NCI-H774 (cell line): ENCODE measurements around the gene IL20RB.

Experiments used
- DNase-seq: peaks from one replicate; lab custom pipeline; 2025; lab: John Stamatoyannopoulos, UW

The IL20RB gene

DNA sequence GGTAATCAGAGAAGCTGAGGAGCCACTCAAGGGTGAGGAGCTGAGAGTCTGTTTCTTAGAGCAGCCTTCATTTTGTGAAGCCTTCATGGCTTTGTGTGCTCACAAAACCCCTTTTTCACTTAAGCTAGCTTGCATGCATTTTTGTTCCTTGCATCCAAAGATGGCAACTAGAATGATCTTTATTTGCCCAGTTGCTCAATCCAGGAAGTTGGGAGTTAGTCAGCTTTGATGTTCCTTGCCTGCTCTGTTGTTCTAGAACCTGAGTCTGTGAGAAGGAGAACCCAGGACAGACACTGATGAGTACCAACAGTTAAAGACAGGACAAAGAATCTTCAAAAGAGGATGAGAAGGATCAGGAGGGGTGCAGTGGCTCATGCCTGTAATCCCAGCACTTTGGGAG, 81.8 kb downstream of the IL20RB start:
- no peak for DNase-seq

DNA sequence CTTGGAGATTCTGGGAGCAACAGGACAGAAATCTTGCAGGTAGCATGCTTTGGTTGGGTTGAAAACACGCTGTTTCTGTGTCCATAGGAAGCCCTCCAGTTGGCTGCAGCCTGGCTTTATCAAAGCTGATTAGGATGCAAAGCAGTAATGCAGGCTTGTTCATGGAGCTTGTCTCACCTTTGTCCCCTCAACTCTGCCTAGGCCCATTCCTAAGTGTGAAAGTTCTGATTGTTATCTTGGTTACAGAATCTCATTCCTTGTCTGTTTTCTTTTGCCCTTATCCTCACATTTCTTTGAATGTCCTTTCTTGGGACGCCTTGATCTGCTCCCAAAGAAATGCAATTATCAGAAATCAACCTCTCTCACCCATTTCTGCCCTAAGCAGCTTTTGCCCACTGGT, 83.5 kb downstream of the IL20RB start:
- DNase-seq = no peak

GRCh38 chr3:137041686-137042085, 83.9 kb downstream of the IL20RB start:
- no peak for DNase-seq

GRCh38 chr3:137046747-137047146, 89.0 kb downstream of the IL20RB start:
- DNase-seq = no peak

DNA sequence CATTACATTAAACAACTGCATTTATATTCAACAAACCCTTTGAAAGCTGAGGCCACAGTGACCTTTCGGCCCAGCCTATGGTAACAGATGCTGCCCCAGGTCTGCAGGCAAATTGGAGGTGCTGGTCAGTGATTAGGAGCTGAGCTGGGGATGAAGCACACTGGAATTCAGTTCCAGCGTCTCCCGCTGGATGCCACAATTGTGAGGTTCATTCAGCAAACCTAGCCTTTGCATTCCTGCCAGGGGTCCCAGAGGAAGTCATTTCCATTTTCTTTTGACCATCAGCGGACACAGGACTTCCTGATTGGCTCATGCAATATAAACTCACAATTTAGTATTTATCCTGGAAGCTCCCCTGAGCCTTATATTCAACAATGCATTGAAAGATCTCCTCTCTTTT, 89.5 kb downstream of the IL20RB start:
- no peak for DNase-seq

- DNase-seq = no peak
Observed at GRCh38 chr3:137050281-137050680, 92.5 kb downstream of the IL20RB start.

DNA sequence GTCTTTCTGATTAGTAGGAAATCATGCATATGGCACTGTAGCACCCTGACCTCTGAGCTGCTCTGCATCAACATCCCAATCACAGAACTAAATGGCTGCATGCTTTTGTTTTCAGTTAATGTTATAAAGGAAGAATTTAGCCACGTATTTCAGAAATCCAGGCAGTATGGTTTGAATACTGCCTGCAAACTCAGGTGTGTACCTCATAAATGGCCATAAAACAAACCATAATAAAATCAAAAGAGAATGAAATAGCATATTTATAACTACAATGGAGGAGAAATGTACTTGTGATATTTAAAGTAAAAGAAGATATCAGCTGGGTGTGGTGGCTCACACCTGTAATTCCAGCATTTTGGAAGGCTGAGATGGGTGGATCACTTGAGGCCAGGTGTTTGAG, 94.5 kb downstream of the IL20RB start:
- no peak for DNase-seq
